GM12874 (cell line): Measurements from ENCODE around the gene SFXN1.

Experiments used
- CTCF ChIP-seq: IDR thresholded peaks from 2 replicates; pipeline ENCODE4 v1.5.1; 2011; ENCODE audit warnings: low read depth, mild to moderate bottlenecking, control low read depth, low read length, moderate library complexity; ENCODE audit not compliant: insufficient read depth

Gene SFXN1

DNA sequence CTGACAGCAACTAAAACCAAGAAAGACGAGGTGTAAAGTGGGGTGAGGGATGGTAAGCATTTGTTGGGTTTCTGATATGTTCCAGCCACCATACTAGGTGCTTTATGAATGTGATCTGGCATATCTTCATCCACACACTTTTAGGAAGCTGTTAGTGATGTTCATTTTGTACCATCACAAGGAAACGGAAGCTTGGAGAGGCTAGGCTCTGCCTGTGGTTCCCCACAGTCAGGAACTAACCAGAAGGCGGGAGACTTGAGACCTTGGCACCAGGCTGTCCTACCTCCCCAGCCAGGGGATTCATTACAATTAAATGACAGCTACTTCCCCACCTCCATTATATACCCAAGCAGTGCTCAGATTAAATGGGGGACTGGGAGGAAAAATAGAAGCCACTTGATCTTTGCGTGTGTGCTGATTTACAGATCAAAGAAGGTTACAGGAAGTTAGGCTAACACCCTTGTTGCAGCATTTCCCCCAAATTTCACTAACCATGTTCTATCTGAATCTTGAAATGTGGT is 43.0 kb downstream of the SFXN1 start:
- no peak for TF ChIP-seq CTCF

DNA sequence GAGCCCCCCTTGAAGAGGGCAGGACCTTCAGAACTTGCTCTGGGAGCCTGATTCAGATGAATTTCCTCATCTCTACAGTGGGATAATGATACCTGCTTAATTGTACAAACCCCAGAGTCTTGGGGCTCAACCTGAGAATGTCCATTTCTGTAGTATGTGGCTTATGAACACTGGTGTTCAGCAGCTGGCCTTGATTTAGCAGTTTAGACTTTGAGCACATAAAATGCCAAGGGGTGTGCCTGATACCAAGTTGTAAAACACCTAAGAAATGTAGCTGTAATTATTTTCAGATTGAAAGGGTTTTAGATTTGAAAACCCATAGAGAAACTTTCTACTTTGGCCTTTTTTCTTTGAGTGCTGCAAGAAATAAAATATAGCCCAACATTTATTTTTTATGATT is 44.9 kb downstream of the SFXN1 start:
- TF ChIP-seq CTCF = no peak

DNA sequence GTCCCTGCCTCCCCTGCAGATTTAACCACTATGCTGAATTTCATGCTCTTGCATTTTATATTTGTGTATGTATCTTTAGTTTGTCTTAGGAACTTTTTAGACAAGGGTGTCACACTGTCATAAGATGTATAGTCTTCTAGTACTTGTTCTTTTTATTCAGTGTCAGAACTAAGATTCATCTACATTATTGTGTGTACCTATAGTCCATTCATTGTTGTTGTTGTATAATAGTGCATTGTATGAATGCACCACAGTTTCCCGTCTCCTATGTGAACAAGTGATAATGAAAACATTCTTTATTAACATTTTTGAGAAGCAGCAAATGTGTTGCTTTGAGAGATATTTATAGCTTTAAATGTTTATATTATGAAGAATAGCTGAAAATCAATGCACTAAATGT is 45.9 kb downstream of the SFXN1 start:
- TF ChIP-seq CTCF = no peak

DNA sequence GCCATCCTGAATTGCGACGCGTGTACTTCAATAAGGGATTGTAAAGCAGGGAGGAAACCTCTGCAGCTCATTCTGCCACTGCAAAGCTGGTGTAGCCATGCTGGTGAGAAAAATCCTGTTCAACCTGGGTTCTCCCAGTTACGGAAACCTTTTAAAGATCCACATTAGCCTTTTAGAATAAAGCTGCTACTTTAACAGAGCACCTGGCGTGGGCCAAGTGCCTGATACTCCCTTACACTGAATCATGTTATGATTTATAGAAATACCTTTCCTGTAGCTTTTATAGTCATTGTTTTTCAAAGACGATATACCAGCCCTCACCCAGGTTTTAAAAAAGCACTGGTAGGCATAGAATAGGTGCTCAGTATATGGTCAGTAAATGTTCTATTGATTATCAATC is 48.3 kb downstream of the SFXN1 start:
- no peak for TF ChIP-seq CTCF

GRCh38 chr5:175531361-175531760 is 53.0 kb downstream of the SFXN1 start:
- no peak for TF ChIP-seq CTCF

- peak; percentile 99 for TF ChIP-seq CTCF
Measured at GRCh38 chr5:175534070-175534932, 55.9 kb downstream of the SFXN1 start.

DNA sequence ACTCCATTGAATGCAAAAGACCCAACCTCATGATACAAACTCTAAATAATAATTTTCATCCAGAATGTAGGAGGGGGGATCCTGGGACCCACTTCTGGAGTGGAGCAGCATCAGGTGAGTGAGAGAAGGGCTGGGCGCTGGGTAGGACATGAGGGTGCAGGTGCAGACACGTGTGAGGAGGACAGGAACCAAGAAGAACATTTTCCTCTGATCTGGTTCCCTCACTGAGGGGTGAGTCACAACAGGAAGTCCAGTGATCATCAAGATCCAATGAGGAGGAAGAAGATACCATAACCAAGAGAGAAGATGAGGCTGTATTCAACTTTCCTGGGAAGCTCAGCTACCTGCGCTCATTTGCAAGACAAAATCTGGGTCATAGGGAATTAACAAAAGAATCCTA is 57.4 kb downstream of the SFXN1 start:
- TF ChIP-seq CTCF = no peak
